ENCODE results near the gene RNF2. TPM values are rescaled to one million over a fixed set of nuclear protein-coding genes. Genes with fewer than 3 reads are reported as not detected.

The RNF2 gene
- total and polyA plus RNA-seq, 7 donors: 5.0 to 15.3 (median 8.2) TPM

GRCh38 chr1:185104083-185104482, 58.7 kb downstream of the RNF2 start:
- no peak for DNase-seq
- WGBS, 3 donors: 93 to 94% (median 93%) methylated on average over 3 of the region's 3 CpGs

GRCh38 chr1:185105121-185105520, 59.8 kb downstream of the RNF2 start:
- TF ChIP-seq CTCF (IDR thresholded peaks at IDR 0.05): no peak
- Histone ChIP-seq H3K27me3 (ENCODE audit: insufficient read depth in 3 of 3, low read length in 2 of 3) (no peaks in the 10 kb centered on the region), H3K4me1 (no peaks in the 10 kb centered on the region), H3K9me3 (peaks cover 15% of the 10 kb centered on the region), H3K36me3 (ENCODE audit: insufficient read depth in 1 of 2, low read depth in 1 of 2) (peaks cover 0 to 9% of the 10 kb centered on the region in 2 donors), H3K27ac (no peak overlapping the region), H3K4me3 (no peak overlapping the region)
- no peak for DNase-seq
- ATAC-seq: no peak
- intact Hi-C loops (cut with DNase I): no loop called here
- 98 to 99% (median 99%) methylated on average over 3 of the region's 3 CpGs for WGBS, 3 donors

More at GRCh38 chr1:185104083-185104482, 58.7 kb downstream of the RNF2 start:
- Histone ChIP-seq H3K36me3 (ENCODE audit: insufficient read depth in 1 of 2, low read depth in 1 of 2) (peaks cover 0 to 18% of the 10 kb centered on the region in 2 donors), H3K4me1 (no peaks in the 10 kb centered on the region), H3K4me3 (no peak overlapping the region), H3K27ac (no peak overlapping the region), H3K27me3 (ENCODE audit: insufficient read depth in 3 of 3, low read length in 2 of 3) (no peaks in the 10 kb centered on the region), H3K9me3 (peaks cover 14% of the 10 kb centered on the region)
- no peak for ATAC-seq
- intact Hi-C loops (cut with DNase I): no loop called here
- no peak for TF ChIP-seq CTCF (IDR thresholded peaks at IDR 0.05)

- H3K9me3 ChIP-seq: peaks cover 15% of the 10 kb centered on the region
- H3K36me3 ChIP-seq (ENCODE audit: insufficient read depth in 1 of 2, low read depth in 1 of 2): no peaks in the 10 kb centered on the region
- intact Hi-C loops (cut with DNase I): no loop called here
- TF ChIP-seq CTCF (IDR thresholded peaks at IDR 0.05): no peak
- DNase-seq (no peak), ATAC-seq (no peak)
- H3K4me1 ChIP-seq: no peaks in the 10 kb centered on the region
- H3K4me3 ChIP-seq: no peak overlapping the region
- no peak overlapping the region for H3K27ac ChIP-seq
- no peaks in the 10 kb centered on the region for H3K27me3 ChIP-seq (ENCODE audit: insufficient read depth in 3 of 3, low read length in 2 of 3)
Measured at GRCh38 chr1:185108321-185108720, 63.0 kb downstream of the RNF2 start.

- ATAC-seq: no peak
- intact Hi-C loops (cut with DNase I): no loop called here
Measured at GRCh38 chr1:185110145-185110544, 64.8 kb downstream of the RNF2 start.

More at GRCh38 chr1:185110145-185110544, 64.8 kb downstream of the RNF2 start:
- H3K9me3 ChIP-seq: peaks cover 15% of the 10 kb centered on the region
- no peak overlapping the region for H3K27ac ChIP-seq
- no peak overlapping the region for H3K4me3 ChIP-seq
- H3K4me1 ChIP-seq: no peaks in the 10 kb centered on the region
- no peak for TF ChIP-seq CTCF (IDR thresholded peaks at IDR 0.05)
- DNase-seq: no peak
- H3K36me3 ChIP-seq (ENCODE audit: insufficient read depth in 1 of 2, low read depth in 1 of 2): no peaks in the 10 kb centered on the region
- H3K27me3 ChIP-seq (ENCODE audit: insufficient read depth in 3 of 3, low read length in 2 of 3): no peaks in the 10 kb centered on the region

Measured in psoas muscle (tissue), 8 donors.